Measurements from ENCODE around the gene MED15. TPM values are rescaled to one million over a fixed set of nuclear protein-coding genes. Genes with fewer than 3 reads are reported as not detected.
A peak's percentile ranks its signal among the peaks of the same experiment; 100 is the strongest.

Gene MED15
- total RNA-seq, 3 donors from 2014 or later (not counting 1 experiment from before 2014, with no cell fraction given): 269 to 291 (median 270) TPM

DNA sequence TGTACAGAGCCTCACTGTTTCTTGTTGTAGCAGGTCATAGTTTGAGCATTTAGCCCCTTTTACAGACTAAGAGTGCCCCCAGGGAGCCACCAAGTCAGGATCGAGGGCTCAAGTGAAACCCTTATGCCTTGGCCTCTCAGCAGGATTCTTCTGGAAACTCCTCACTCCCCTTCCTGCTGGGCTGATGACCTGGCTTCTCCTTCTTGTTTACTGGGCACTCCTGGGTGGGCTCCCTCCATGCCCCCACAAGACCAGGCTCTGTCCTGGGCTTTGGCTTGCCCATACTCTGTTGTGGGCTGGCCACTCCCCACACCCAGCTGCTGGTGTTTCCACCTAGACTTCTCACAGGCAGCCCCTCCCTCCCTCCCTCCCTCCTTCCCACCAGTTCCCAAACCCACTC is 69.6 kb downstream of the MED15 start:
- Mint-ChIP-seq H3K27me3 (ENCODE audit: low read depth in 2 of 2) (no peaks in the 10 kb centered on the region), H3K4me3 (peak overlapping the region; percentile 31), H3K36me3 (no peaks in the 10 kb centered on the region), H3K4me1 (peaks cover 59 to 85% of the 10 kb centered on the region in 2 donors), H3K27ac (peak overlapping the region; percentile 94 to 97), H3K9me3 (no peaks in the 10 kb centered on the region)
- H3K36me3 ChIP-seq (ENCODE audit: control insufficient read depth, insufficient read depth, low read length): peaks cover 71% of the 10 kb centered on the region
- H3K4me3 ChIP-seq (ENCODE audit: low read length): no peak overlapping the region
- peaks cover 83% of the 10 kb centered on the region for H3K4me1 ChIP-seq (ENCODE audit: control insufficient read depth, insufficient read depth, low read length)
- no peaks in the 10 kb centered on the region for H3K27me3 ChIP-seq (ENCODE audit: control insufficient read depth, insufficient read depth, low read length)
- DNase-seq: no peak
- H3K27ac ChIP-seq (ENCODE audit: low read length): peak overlapping the region; percentile 24
- intact Hi-C loops (cut with micrococcal nuclease): no loop called here
- H3K9me3 ChIP-seq (ENCODE audit: control insufficient read depth, insufficient read depth, low read length): no peaks in the 10 kb centered on the region
- TF ChIP-seq, protein P1, sequence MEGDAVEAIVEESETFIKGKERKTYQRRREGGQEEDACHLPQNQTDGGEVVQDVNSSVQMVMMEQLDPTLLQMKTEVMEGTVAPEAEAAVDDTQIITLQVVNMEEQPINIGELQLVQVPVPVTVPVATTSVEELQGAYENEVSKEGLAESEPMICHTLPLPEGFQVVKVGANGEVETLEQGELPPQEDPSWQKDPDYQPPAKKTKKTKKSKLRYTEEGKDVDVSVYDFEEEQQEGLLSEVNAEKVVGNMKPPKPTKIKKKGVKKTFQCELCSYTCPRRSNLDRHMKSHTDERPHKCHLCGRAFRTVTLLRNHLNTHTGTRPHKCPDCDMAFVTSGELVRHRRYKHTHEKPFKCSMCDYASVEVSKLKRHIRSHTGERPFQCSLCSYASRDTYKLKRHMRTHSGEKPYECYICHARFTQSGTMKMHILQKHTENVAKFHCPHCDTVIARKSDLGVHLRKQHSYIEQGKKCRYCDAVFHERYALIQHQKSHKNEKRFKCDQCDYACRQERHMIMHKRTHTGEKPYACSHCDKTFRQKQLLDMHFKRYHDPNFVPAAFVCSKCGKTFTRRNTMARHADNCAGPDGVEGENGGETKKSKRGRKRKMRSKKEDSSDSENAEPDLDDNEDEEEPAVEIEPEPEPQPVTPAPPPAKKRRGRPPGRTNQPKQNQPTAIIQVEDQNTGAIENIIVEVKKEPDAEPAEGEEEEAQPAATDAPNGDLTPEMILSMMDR (IDR thresholded peaks at IDR 0.05): no peak
- ATAC-seq: no peak
- 83% methylated on average over 1 of the region's 1 CpG for WGBS (ENCODE audit: insufficient coverage)

DNA sequence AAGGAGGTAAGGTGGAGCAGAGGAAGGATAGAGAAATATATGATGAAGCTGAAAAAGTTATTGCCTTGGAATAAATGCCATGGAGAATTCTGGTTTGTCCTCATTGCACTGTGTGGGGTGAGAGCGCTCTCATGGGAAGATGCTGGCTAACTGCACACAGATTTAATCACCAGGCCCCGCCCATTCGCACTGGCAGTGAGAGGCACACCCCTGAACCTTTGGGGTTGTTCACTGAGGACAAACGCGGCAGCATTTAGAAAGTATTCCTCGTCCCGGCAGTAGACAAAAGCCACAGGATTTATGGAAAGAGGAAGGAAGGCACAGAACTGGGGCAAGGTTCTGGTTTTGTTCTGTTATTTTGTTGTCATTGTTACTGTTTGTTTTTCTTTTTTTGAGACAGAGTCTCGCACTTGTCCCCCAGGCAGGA is 70.2 kb downstream of the MED15 start:
- H3K4me1 Mint-ChIP-seq: peaks cover 54 to 83% of the 10 kb centered on the region in 2 donors
- no peaks in the 10 kb centered on the region for H3K9me3 Mint-ChIP-seq
- H3K36me3 Mint-ChIP-seq: no peaks in the 10 kb centered on the region
- H3K36me3 ChIP-seq (ENCODE audit: control insufficient read depth, insufficient read depth, low read length): peaks cover 67% of the 10 kb centered on the region
- intact Hi-C loops (cut with micrococcal nuclease): no loop called here
- TF ChIP-seq, protein P1 (IDR thresholded peaks at IDR 0.05): no peak
- 54% methylated on average over 7 of the region's 8 CpGs for WGBS (ENCODE audit: insufficient coverage)
- H3K4me3 ChIP-seq (ENCODE audit: low read length): no peak overlapping the region
- H3K27me3 Mint-ChIP-seq (ENCODE audit: low read depth in 2 of 2): no peaks in the 10 kb centered on the region
- H3K9me3 ChIP-seq (ENCODE audit: control insufficient read depth, insufficient read depth, low read length): no peaks in the 10 kb centered on the region
- H3K27ac ChIP-seq (ENCODE audit: low read length): peak overlapping the region; percentile 24
- H3K4me3 Mint-ChIP-seq: peak overlapping the region; percentile 76
- H3K27me3 ChIP-seq (ENCODE audit: control insufficient read depth, insufficient read depth, low read length): no peaks in the 10 kb centered on the region
- H3K4me1 ChIP-seq (ENCODE audit: control insufficient read depth, insufficient read depth, low read length): peaks cover 81% of the 10 kb centered on the region
- DNase-seq (peak in 1 of 2 donors; percentile 36), ATAC-seq (peak; percentile 63 to 85 (median 71))
- H3K27ac Mint-ChIP-seq: peak overlapping the region; percentile 94 to 97

DNA sequence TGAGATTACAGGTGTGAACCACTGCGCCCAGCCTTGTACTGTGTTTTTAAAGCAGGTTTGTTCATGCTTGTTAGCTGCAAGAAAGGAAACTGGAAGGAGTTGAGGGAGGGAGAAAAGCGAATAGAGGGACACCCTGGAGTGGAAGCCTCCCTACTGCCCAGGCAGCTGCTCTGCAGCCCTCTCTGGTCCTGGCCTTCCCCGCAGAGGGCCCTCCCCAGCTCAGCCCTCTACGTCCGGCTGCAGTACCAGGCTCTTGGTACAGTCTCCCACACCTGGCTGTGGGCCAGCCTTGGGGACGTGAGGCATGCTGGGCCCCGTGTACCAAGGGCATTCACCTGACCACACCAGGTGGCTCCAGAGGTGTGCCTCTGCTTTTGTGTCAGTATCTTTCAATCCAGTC is 70.8 kb downstream of the MED15 start:
- Mint-ChIP-seq H3K27ac (peak overlapping the region; percentile 94 to 97), H3K4me1 (peaks cover 54 to 85% of the 10 kb centered on the region in 2 donors), H3K27me3 (ENCODE audit: low read depth in 2 of 2) (no peaks in the 10 kb centered on the region), H3K4me3 (peak overlapping the region; percentile 76), H3K9me3 (no peaks in the 10 kb centered on the region), H3K36me3 (no peaks in the 10 kb centered on the region)
- H3K4me3 ChIP-seq (ENCODE audit: low read length): no peak overlapping the region
- intact Hi-C loops (cut with micrococcal nuclease): no loop called here
- H3K27me3 ChIP-seq (ENCODE audit: control insufficient read depth, insufficient read depth, low read length): no peaks in the 10 kb centered on the region
- no peak overlapping the region for H3K27ac ChIP-seq (ENCODE audit: low read length)
- WGBS (ENCODE audit: insufficient coverage): 84% methylated on average over 7 of the region's 7 CpGs
- ATAC-seq (no peak), DNase-seq (no peak)
- TF ChIP-seq, protein P1 (IDR thresholded peaks at IDR 0.05): no peak
- H3K9me3 ChIP-seq (ENCODE audit: control insufficient read depth, insufficient read depth, low read length): no peaks in the 10 kb centered on the region
- H3K4me1 ChIP-seq (ENCODE audit: control insufficient read depth, insufficient read depth, low read length): peaks cover 74% of the 10 kb centered on the region
- H3K36me3 ChIP-seq (ENCODE audit: control insufficient read depth, insufficient read depth, low read length): peaks cover 70% of the 10 kb centered on the region

DNA sequence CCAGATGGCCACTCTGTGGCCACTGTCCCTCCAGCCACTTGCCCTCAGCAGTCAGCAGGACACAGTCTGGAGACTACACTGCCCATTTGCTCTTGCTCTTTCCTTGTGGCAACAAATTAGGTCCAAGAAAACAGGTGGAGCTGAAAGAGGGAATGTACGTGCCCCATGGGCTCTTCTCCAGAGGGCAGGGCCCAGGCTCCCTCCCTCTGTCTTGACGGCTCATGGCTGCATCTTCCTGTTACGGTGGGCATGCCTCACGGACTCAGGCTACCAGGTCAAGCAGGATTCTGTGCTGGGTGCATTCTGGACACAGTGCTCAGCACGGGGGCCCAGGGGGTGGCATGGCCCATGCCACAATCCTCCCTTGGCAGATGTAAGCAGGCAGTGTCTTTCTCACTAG is 71.3 kb downstream of the MED15 start:
- H3K9me3 Mint-ChIP-seq: no peaks in the 10 kb centered on the region
- peak overlapping the region; percentile 94 to 97 for H3K27ac Mint-ChIP-seq
- no peak for DNase-seq

More for the DNA sequence above, 71.3 kb downstream of the MED15 start:
- no peak for ATAC-seq
- Histone ChIP-seq H3K27me3 (ENCODE audit: control insufficient read depth, insufficient read depth, low read length) (no peaks in the 10 kb centered on the region), H3K4me1 (ENCODE audit: control insufficient read depth, insufficient read depth, low read length) (peaks cover 73% of the 10 kb centered on the region), H3K36me3 (ENCODE audit: control insufficient read depth, insufficient read depth, low read length) (peaks cover 70% of the 10 kb centered on the region), H3K4me3 (ENCODE audit: low read length) (no peak overlapping the region), H3K9me3 (ENCODE audit: control insufficient read depth, insufficient read depth, low read length) (no peaks in the 10 kb centered on the region), H3K27ac (ENCODE audit: low read length) (peak overlapping the region; percentile 62)
- Mint-ChIP-seq H3K4me3 (peak overlapping the region; percentile 58), H3K27me3 (ENCODE audit: low read depth in 2 of 2) (no peaks in the 10 kb centered on the region), H3K36me3 (no peaks in the 10 kb centered on the region), H3K4me1 (peaks cover 54 to 83% of the 10 kb centered on the region in 2 donors)
- WGBS (ENCODE audit: insufficient coverage): 94% methylated on average over 5 of the region's 5 CpGs
- TF ChIP-seq, protein P1 (IDR thresholded peaks at IDR 0.05): no peak
- intact Hi-C loops (cut with micrococcal nuclease): no loop called here
